ENCODE measurements around the gene CHST8.
"Not testable (repeated sequence)": the region's sequence is repeated elsewhere in the genome, so short reads cannot be mapped to it uniquely, and the experiment has no call there.

The CHST8 gene

DNA sequence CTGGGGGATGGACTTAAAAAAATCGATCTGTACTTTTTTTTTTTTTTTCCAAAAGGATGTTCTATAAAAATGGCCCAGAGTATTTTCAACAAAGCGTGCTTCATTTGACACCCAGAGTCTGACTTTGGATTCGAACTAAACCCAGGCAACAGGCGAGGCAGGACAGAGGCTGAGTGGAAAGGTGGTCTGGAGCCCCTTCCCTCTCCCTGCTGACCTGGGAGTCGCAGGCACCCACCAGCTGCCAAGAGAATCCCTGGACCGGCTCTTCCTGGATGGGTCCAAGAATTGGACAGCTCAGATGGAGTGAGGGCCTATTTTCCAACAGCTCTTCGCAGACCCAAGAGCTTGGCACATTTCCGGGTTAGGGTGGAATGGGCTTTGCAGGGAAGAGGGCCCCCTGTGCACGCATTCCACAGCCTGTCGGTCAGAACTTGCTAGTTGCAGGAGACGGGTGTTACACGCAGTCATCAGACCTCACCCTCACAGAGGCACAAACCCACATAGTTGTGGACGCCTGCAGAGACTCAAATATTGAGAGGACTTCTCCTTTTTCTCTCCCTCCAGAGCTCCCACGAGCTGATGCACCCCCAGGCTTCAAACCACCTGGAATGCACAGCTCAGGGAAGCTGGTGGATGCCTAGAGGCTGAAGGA is 190.1 kb downstream of the CHST8 start:
- DNase-seq (ENCODE audit: low read depth in 2 of 2) = no peak

DNA sequence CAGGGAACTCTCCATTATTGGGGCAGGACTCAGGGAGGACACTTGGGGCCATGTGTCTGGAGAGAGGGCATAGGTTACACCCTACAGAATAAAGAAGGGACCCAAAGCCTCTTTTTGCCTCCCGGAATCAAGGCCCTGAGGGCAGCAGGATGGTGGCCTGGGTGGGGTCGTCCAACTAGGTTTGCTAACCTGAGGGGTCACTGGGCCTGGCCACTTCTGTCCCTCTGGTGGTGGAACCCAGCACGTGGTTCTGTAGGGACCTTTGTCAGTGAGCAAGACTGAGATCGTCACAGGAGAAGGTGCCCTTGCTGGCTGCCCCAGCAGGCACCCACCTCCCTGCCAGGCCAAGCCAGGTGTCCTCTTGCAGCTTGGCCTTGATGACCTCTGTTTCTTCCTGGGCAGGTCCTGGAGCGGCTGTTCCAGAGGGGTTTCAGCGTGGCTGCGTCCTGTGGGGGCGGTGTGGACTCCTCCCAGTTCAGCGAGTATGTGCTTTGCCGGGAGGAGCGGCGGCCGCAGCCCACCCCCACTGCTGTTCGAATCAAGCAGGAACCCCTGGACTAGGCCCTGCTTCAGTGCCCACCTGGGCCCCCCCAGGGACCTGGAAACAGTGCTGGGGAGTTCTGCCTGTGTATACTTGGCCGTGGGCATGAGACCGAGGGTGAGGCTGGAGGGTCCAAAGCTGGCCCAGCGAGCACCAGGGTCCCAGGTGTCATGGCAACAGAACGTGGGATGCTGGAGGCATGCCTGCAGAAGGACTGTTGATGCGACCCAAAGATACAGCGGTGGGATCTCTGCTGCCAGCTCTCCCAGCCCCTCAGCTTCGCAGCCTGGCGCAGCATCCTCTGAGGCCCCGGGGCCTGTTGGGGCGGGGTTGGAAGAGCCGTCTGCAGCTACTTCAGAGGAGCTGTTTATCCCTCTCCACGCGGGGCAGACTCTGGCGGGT is 190.9 kb downstream of the CHST8 start:
- DNase-seq (ENCODE audit: low read depth in 2 of 2) = no peak

DNA sequence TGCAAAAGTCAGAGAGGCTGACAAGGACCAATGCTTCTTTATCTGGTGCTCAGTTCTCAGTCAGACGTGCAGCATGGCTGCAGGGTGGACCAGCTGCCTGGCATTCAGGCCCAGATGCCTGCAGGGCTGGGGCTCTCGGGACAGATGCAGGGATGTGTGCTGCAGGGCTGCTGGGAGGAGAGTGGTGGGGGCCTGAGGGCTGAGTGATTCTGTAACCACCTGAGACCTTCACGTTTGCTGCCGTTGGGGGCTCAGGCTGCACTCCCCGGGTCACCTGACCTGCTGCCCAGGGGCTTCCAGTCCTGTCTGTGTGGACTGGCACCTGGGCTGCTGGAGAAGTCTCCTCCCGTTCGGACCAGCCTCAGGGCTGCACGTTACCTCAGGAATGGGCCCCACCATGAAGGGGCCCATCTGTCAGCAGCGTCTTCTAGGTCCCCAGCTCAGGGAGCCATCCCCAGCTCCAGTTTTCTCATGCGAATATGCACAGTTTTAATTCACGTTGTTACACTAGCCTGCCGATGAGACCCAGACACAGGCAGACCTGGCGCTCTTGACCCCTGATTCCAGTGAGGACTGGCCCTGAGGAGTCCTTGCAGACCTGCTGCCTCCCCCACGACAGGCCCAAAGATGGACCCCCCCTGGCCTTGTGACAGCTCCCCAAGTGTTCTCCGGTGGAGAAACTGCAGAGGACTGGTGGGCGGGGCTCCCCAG is 191.8 kb downstream of the CHST8 start:
- no peak for DNase-seq (ENCODE audit: low read depth in 2 of 2)

DNA sequence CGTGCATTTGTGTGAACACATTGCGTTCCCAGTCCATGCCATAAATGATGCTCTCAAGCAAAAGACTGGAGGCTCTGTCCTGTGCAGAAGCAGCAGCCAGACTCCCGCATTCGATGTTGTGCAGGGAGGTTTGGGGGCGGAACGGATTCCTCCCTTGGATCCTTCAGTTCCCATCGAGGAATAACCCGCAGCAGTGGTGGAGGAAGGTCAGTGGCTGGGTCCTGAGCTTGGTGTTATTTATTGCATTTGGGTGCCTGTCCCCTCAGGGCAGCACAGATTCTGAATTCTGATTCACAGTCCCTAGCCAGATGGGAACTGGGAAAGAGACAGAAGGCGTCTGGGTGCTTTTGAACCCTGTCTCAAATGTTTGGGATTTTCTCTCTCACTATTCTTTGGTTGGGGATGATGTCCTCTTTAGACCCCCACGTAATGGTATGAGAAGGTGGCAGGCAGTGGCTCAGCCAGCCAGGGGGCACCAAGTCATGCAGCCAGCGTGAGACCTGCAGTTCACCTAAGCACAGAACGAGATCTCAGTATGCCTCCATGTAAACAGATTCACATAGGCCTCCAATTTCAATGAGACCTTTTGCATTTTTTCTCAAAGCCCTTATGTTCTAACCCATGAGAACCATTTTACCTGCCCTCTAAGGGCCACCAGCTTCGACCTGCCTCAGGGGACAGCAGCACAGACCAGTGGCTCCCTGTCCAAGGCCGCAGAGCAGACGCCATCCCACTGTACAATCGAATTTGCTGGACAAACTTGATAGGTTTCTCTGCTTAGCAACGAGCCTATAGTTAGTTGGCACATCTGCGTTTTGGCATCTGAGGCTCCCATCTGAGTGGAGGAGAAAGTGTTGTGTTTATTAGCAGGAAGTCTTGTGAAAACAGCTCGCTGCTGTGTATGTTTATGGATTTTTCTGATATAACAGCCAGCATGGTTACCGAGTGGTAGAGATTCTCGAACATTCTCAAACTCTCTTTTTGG is 192.7 kb downstream of the CHST8 start:
- DNase-seq (ENCODE audit: low read depth in 2 of 2) = no peak

DNA sequence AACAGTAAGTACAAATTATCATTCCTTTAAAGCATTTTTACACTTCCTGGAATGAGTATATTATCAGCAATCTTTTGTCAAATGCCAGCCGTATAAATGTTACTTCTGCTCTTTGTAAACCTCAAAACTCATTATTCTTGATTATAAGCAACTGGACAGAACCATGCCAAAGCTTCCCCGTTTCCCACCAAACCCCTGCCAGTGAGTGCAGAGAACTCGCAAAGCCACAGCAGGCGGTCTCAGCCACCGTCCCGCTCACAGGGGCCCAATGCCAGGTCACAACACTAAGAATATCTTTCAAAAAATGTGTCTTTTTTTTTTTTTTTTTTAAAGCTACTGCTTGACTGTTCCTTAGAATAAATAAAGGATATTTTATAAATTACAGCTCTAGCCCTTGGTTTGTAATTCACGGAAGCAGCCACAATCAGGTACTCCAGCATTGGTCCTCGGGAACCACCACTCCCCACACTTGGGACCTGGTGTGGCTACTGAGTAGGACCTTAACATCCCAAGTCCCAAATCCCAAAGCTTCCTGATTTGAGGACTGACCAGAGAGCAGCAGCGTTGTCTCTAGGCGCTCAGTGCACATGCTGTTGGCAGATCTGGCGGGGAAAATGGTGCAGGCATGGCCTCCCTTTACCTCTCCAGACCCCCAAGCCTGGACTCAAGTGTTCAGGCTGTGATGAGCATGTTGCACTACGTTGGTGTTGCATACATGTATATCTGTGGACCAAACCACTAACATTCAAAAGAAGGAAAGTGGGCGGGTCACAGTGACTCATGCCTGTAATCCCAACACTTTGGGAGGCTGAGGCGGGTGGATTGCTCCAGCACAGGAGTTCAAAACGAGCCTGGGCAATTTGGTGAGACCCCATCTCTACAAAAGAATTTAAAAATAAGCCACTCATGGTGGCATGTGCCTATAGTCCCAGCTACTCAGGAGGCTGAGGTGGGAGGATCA is 193.9 kb downstream of the CHST8 start:
- DNase-seq (ENCODE audit: low read depth in 2 of 2) = no peak

DNA sequence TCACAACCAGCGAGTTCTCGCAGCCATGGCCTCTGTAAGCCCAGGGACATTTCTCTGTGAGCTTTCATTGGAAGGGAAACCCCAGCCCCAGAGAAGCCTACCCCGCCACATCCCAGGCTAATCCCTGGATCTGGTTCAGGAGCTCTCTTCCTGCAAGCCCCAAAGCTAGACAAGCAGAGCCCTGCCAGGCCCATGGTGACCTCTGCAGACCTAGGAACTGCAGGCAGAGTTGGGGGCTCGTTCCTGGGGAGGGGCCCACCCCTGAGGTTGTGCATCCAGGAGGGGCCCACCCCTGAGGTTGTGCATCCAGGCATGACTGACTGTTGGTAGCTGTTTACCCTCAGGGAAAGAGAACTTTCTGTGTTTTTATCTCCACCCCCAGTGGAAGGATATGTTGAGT is 196.7 kb downstream of the CHST8 start:
- no peak for DNase-seq (ENCODE audit: low read depth in 2 of 2)

DNA sequence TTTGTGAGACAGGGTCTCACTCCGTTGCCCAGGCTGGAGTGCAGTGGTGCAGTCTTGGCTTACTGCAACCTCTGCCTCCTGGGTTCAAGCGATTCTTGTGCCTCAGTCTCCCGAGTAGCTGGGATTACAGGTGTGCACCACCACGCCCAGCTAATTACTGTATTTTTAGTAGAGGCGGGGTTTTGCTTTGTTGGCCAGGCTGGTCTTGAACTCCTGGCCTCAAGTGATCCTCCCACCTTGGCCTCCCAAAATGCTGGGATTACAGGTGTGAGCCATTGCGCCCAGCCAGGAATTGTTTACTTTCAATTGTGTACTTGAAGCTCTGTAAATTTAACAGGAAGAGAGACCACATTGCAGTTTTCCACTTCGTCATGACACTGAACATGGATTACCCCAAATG is 197.3 kb downstream of the CHST8 start:
- DNase-seq (ENCODE audit: low read depth in 2 of 2) = not testable (repeated sequence)

DNA sequence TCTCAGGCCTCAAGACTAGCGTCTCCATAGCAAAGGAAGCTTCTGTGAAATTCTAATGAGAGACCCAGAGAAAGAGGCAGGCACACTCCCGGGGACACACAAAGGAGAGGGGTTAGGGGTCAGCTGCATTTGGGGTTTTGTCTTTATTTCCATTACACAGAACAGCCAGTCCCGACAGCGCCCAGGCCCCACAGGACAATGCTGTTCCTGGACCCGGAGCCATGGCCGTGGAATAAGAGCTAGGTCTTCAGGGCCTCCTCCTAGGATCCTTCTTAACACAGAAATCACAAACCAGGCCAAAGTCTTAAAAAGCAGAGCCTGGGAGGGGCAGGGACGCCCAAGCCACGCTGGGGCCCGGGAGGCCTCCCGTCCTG is 197.7 kb downstream of the CHST8 start:
- no peak for DNase-seq (ENCODE audit: low read depth in 2 of 2)

DNA sequence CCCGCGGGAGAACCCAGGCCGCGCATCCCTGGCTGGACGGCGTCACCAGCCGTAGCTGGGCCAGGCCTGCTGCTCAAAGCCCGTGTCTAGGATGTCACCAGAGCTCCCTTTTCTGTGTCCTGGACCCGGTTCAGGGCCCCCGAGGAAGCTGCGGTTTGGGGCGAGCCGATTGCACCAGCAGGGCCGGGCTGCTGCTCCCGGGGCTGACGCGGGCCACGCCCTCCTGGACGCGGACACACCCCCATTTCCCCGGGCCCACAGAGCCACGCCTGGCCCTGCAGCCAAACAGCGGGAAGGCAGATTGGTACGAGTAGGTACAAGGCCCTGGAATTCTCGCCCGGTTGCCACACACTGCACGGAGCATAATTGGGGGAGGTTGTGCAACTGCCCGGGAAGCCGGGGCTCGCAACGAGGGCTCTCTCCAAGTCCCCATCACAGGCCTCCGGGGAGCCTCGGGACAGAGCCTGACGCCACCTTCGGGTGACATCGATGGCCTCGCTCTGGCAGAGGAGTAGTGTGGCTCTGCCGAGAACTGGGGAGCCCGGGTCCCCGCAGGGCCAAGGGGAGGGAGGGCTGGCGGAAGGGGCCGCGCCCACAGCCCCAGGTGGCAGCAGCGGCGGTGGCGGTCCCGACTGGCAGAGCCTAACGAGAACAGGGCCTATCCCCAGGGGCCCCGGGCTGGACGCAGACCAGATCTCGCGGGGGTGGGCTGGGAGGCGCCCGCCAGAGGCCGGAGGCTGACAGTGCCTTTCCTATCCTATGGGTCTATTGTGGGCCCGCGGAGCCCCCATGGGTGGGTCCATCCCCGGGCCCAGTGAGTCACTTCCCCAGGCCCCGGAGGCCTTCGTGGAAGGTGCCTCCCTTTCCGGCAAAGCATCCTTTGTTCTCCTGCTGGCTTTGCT is 198.4 kb downstream of the CHST8 start:
- DNase-seq (ENCODE audit: low read depth in 2 of 2) = peak in 1 of 2 donors; percentile 35

DNA sequence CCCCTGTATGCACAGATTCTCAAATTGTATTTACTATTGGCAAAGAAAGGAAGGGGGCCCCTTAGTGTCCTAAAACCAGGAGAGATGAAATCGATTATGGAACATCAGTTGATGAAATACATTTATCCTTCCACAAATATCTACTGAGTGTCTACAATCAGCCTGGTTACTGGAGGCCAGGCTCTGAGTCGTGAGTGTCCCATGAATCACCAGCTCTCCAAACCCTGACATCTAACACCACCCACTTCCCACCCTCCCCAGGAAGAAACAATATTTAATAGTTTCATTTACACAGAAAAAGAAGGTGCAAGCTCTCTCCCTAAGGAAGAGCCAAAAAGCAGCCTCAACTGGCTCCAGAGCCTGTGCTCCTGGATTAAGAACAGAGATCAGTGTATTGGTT is 200.1 kb downstream of the CHST8 start:
- DNase-seq (ENCODE audit: low read depth in 2 of 2) = no peak

Measured in stimulated activated CD4-positive, alpha-beta T cell treated with anti-CD3 and anti-CD28 coated beads, Interleukin-1b, Interleukin-23, amount 100 ng/mL, for 1 hour (primary cell).